Gastrocnemius medialis (tissue), 4 donors: ENCODE measurements around the gene PPP2R2B. TPM values are rescaled to one million over a fixed set of nuclear protein-coding genes. Genes with fewer than 3 reads are reported as not detected.

Experiments used
- ATAC-seq, 2 donors: fragments of 150-250 bp; one replicate each; pipeline ENCODE4 v1.9.1; 2016
- DNase-seq, 2 donors: peaks; one replicate each; pipeline ENCODE4 v3.0.0-alpha.2; 2019
- H3K27ac ChIP-seq, 4 donors: fragments of 200-600 bp; sonication (generic); 1 replicate in 1 of 4; 2 replicates in 3 of 4; pipeline ENCODE4 v1.5.1; 2016 to 2018; ENCODE audit warnings: mild to moderate bottlenecking in 2 of 4, moderate library complexity in 1 of 4
- H3K27me3 ChIP-seq, 3 donors: fragments of 200-600 bp; sonication (generic) in 2 of 3; 1 replicate in 1 of 3; 2 replicates in 2 of 3; pipeline versions ENCODE4 v1.5.1 to v1.6.0; 2016 to 2019; ENCODE audit warnings: mild to moderate bottlenecking in 1 of 3, moderate library complexity in 1 of 3
- H3K36me3 ChIP-seq, 2 donors: fragments of 200-600 bp; sonication (generic) in 1 of 2; one replicate each; pipeline ENCODE4 v1.5.1; 2017 to 2018
- H3K4me1 ChIP-seq, 2 donors: fragments of 200-600 bp; sonication (generic) in 1 of 2; one replicate each; pipeline ENCODE4 v1.5.1; 2016 to 2017; ENCODE audit warnings: mild to moderate bottlenecking in 2 of 2
- H3K4me3 ChIP-seq, 4 donors: fragments of 200-600 bp; sonication (generic) in 3 of 4; 1 replicate in 1 of 4; 2 replicates in 3 of 4; pipeline ENCODE4 v1.5.1; 2016 to 2019; ENCODE audit warnings: mild to moderate bottlenecking in 2 of 4
- H3K9me3 ChIP-seq, 3 donors: fragments of 200-600 bp; sonication (generic) in 2 of 3; 1 replicate in 1 of 3; 2 replicates in 2 of 3; pipeline ENCODE4 v1.5.1; 2016 to 2019
- POLR2A ChIP-seq, 2 donors: fragments of 450-650 bp; IDR thresholded peaks; one replicate each; pipeline ENCODE4 v1.6.1; 2017; ENCODE audit warnings: antibody characterized with exemption in 2 of 2, mild to moderate bottlenecking in 2 of 2, moderate library complexity in 2 of 2
- in situ Hi-C, 4 donors: fragments of 200-750 bp; cut with MboI; loops; one replicate each; pipeline versions ENCODE4 v1.15.0 to v1.8.0; 2017; ENCODE audit warnings: low sequenced_read_pairs in 4 of 4
- intact Hi-C: fragments of 100-400 bp; cut with DNase I; formaldehyde crosslinking; loops from one replicate; pipeline ENCODE4 v1.15.1; 2023; ENCODE audit warnings: low total_unique reads
- total RNA-seq, 4 donors: library from RNA; depleted of rRNA; stranded (reverse); fragments of >200 nt; gene quantifications; one replicate each; pipeline versions ENCODE4 v1.1.0 to v1.2.3, GENCODE V29; 2016
- TF ChIP-seq, protein P1 (sequence below), 5 experiments: fragments of 450-650 bp in 3 of 5; fragments of 200-600 bp in 2 of 5; sonication (generic) in 2 of 5; IDR thresholded peaks in 4 of 5; conservative IDR thresholded peaks in 1 of 5; 1 replicate in 4 of 5; 2 replicates in 1 of 5; pipeline ENCODE4 v1.5.1; 2016 to 2019; ENCODE audit warnings: antibody characterized with exemption in 5 of 5, mild to moderate bottlenecking in 3 of 5, moderate library complexity in 3 of 5

Gene PPP2R2B
- total RNA-seq, 4 donors from 2014 or later = 0.04 to 0.76 (median 0.19) TPM; not detected in 1

DNA sequence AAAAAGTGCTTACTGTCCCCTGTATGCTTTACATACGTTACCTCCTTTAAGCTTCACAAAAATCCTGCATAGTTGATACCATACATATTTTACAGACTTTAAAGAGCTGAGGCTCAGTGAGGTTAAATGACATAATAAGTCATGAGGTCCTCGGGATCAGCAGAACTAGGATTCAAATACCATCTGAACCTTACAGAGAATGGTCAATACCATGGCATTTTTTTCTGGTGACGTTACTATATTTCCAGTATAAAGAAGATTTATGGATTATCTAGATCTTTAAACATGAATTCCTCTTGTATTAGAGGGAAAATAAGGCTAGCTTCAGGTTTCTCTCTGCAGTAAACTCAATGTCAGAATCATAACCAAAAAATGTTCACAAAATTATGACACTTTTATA lies 208.9 kb downstream of the PPP2R2B start:
- no peak for DNase-seq
- no peak overlapping the region for H3K4me3 ChIP-seq
- intact Hi-C loops = no loop called here
- ATAC-seq = no peak
- no peaks in the 10 kb centered on the region for H3K27me3 ChIP-seq
- TF ChIP-seq, protein P1, sequence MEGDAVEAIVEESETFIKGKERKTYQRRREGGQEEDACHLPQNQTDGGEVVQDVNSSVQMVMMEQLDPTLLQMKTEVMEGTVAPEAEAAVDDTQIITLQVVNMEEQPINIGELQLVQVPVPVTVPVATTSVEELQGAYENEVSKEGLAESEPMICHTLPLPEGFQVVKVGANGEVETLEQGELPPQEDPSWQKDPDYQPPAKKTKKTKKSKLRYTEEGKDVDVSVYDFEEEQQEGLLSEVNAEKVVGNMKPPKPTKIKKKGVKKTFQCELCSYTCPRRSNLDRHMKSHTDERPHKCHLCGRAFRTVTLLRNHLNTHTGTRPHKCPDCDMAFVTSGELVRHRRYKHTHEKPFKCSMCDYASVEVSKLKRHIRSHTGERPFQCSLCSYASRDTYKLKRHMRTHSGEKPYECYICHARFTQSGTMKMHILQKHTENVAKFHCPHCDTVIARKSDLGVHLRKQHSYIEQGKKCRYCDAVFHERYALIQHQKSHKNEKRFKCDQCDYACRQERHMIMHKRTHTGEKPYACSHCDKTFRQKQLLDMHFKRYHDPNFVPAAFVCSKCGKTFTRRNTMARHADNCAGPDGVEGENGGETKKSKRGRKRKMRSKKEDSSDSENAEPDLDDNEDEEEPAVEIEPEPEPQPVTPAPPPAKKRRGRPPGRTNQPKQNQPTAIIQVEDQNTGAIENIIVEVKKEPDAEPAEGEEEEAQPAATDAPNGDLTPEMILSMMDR (IDR thresholded peaks at IDR 0.05 in 4 of 5, conservative IDR thresholded peaks at IDR 0.05 in 1 of 5) = no peak
- TF ChIP-seq POLR2A (IDR thresholded peaks at IDR 0.05) = no peak
- no peak overlapping the region for H3K27ac ChIP-seq
- in situ Hi-C loops = loop anchor here in 1 of 4 donors (25.0 kb wide), 1 partner anchor 293 kb away; no protein-coding TSS in a partner anchor
- H3K9me3 ChIP-seq = no peaks in the 10 kb centered on the region
- H3K36me3 ChIP-seq = no peaks in the 10 kb centered on the region
- no peaks in the 10 kb centered on the region for H3K4me1 ChIP-seq

DNA sequence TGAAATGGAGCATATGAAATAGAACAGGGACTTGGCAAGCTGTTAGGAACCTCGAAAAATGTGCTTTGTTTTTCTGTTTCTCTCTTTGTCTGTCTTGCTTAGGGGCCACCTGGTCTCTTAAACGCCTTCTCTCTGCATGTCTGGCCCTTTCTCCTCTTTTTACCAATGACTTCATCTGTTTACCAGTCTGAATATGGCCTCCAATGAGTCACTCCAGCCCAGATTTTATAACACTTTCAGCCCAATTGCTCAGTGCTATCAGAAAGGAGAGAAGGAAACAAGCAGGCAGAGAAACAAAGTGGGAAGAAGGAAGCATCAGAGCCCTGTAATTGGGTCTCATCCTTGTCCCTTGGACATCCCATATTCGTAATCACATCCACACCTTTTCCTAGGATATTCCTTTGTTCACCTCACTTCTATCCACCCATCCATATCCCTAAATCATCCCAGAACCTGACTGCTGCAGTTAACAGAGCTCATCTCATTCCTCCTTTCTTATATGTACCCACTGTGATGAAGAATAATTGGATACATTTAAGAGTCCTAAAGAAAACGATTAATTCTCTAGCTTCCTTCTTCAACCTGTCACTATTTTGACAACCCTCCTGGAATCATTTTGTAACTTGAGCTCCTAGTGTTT lies 210.8 kb downstream of the PPP2R2B start:
- Histone ChIP-seq H3K4me3 (no peak overlapping the region), H3K27ac (peak overlapping the region in 1 of 4 donors; percentile 22), H3K4me1 (no peaks in the 10 kb centered on the region), H3K36me3 (no peaks in the 10 kb centered on the region), H3K9me3 (no peaks in the 10 kb centered on the region), H3K27me3 (no peaks in the 10 kb centered on the region)
- intact Hi-C loops = no loop called here
- peak in 1 of 2 donors; percentile 66 for ATAC-seq
- in situ Hi-C loops = loop anchor here in 1 of 4 donors (25.0 kb wide), 1 partner anchor 295 kb away; no protein-coding TSS in a partner anchor
- DNase-seq = no peak
- TF ChIP-seq, protein P1 (IDR thresholded peaks at IDR 0.05 in 4 of 5, conservative IDR thresholded peaks at IDR 0.05 in 1 of 5) = no peak
- TF ChIP-seq POLR2A (IDR thresholded peaks at IDR 0.05) = no peak

DNA sequence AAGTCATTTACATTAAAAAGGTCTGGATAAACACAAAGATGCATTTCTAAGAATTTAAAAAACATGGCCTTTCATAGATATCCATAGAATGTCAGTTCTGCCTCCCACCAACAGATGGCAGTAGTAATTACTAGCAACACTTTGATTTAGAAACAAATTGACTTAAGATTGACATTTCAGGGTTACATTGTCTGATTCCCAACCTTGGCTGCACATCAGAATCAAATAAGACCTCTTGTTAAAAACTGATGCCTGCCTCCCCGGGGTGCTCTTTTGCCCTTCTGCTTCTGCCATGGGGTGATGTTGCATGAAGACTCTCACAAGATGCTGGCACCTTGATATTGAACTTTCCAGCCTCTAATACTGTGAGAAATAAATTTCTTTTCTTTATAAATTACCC lies 216.3 kb downstream of the PPP2R2B start:
- H3K4me3 ChIP-seq = no peak overlapping the region
- no peaks in the 10 kb centered on the region for H3K36me3 ChIP-seq
- no peak for DNase-seq
- ATAC-seq = no peak
- no peaks in the 10 kb centered on the region for H3K4me1 ChIP-seq
- H3K9me3 ChIP-seq = no peaks in the 10 kb centered on the region
- in situ Hi-C loops = loop anchor here in 1 of 4 donors (25.0 kb wide), 1 partner anchor 300 kb away; no protein-coding TSS in a partner anchor
- intact Hi-C loops = no loop called here
- no peaks in the 10 kb centered on the region for H3K27me3 ChIP-seq
- H3K27ac ChIP-seq = no peak overlapping the region
- TF ChIP-seq, protein P1 (IDR thresholded peaks at IDR 0.05 in 4 of 5, conservative IDR thresholded peaks at IDR 0.05 in 1 of 5) = peak in 2 of 5 experiments; percentile 5 to 42
- no peak for TF ChIP-seq POLR2A (IDR thresholded peaks at IDR 0.05)

DNA sequence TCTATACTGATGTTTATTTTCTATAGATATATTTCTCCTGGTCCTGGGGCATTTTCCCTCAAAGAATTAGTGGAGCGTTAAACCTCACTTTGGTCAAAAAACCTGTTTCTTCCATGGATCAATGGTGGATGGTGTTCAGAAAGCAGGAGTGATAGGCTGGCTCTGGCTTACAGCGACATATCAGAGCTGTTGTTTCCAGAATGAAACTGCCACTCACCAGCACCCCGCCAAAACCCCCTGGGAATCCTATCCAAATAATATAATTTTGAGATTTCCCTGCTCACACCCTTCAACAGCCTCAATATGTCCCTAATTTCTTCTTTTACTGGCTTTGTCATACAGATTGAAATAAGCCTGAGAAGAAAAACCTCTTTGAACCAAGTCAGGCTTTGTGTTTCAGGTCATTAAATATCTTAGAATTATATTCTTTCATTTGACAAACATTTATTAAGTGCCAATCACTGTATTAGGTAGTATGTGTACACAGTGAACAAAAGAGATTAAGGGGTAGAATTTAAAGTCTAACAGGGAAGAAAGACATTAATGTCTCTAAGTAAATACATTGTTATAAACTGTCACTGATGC lies 218.1 kb downstream of the PPP2R2B start:
- H3K36me3 ChIP-seq = no peaks in the 10 kb centered on the region

More for the DNA sequence above, 218.1 kb downstream of the PPP2R2B start:
- no peak overlapping the region for H3K4me3 ChIP-seq
- H3K9me3 ChIP-seq = no peaks in the 10 kb centered on the region
- intact Hi-C loops = no loop called here
- DNase-seq = no peak
- H3K27me3 ChIP-seq = no peaks in the 10 kb centered on the region
- no peaks in the 10 kb centered on the region for H3K4me1 ChIP-seq
- H3K27ac ChIP-seq = no peak overlapping the region
- in situ Hi-C loops = loop anchor here in 1 of 4 donors (25.0 kb wide), 1 partner anchor 302 kb away; no protein-coding TSS in a partner anchor
- no peak for ATAC-seq
- TF ChIP-seq, protein P1 (IDR thresholded peaks at IDR 0.05 in 4 of 5, conservative IDR thresholded peaks at IDR 0.05 in 1 of 5) = no peak
- TF ChIP-seq POLR2A (IDR thresholded peaks at IDR 0.05) = no peak
